Tibial nerve (tissue), 4 donors: ENCODE data around the gene CPNE6. TPM values are rescaled to one million over a fixed set of nuclear protein-coding genes. Genes with fewer than 3 reads are reported as not detected.

Experiments
- DNase-seq, 2 donors: peaks; one replicate each; pipeline ENCODE4 v3.0.0-alpha.2; 2019; ENCODE audit warnings: low spot score in 2 of 2
- H3K27ac ChIP-seq, 4 donors: fragments of 200-600 bp; sonication (generic) in 3 of 4; one replicate each; pipeline ENCODE4 v1.5.1; 2017 to 2019; ENCODE audit warnings: mild to moderate bottlenecking in 1 of 4
- H3K27me3 ChIP-seq, 2 donors: fragments of 200-600 bp; sonication (generic) in 1 of 2; one replicate each; pipeline versions ENCODE4 v1.5.1 to v1.6.0; 2017 to 2019
- H3K36me3 ChIP-seq, 3 donors: fragments of 200-600 bp; sonication (generic); one replicate each; pipeline ENCODE4 v1.5.1; 2018 to 2019
- H3K4me1 ChIP-seq, 4 donors: fragments of 200-600 bp; sonication (generic) in 3 of 4; one replicate each; pipeline ENCODE4 v1.5.1; 2017 to 2019
- H3K4me3 ChIP-seq, 4 donors: fragments of 200-600 bp; sonication (generic) in 3 of 4; one replicate each; pipeline ENCODE4 v1.5.1; 2017 to 2019; ENCODE audit warnings: mild to moderate bottlenecking in 1 of 4, moderate library complexity in 1 of 4
- H3K9me3 ChIP-seq, 4 donors: fragments of 200-600 bp; sonication (generic) in 3 of 4; one replicate each; pipeline ENCODE4 v1.5.1; 2017 to 2019
- CTCF ChIP-seq, 5 experiments: fragments of 200-600 bp in 3 of 5; fragments of 450-650 bp in 2 of 5; sonication (generic) in 3 of 5; IDR thresholded peaks; one replicate each; pipeline ENCODE4 v1.5.1; 2016 to 2019; ENCODE audit warnings: antibody characterized with exemption in 5 of 5, mild to moderate bottlenecking in 3 of 5, moderate library complexity in 2 of 5
- EP300 ChIP-seq, 2 donors: sonication (generic); formaldehyde crosslinking; IDR thresholded peaks; one replicate each; pipeline ENCODE4 v1.6.1; 2017; ENCODE audit warnings: antibody characterized with exemption in 2 of 2, mild to moderate bottlenecking in 1 of 2
- POLR2A ChIP-seq, 2 donors: fragments of 450-650 bp; IDR thresholded peaks; one replicate each; pipeline ENCODE4 v1.6.1; 2017; ENCODE audit warnings: antibody characterized with exemption in 2 of 2, mild to moderate bottlenecking in 2 of 2, moderate library complexity in 2 of 2
- WGBS, 2 donors: methylation state at CpG; one replicate each; pipeline ENCODE4 v1.1.5; 2018; 5-methylcytosine and 5-hydroxymethylcytosine counted together
- total RNA-seq, 4 donors: library from RNA; depleted of rRNA; stranded (reverse); fragments of >200 nt; gene quantifications; one replicate each; pipeline ENCODE4 v1.1.0, GENCODE V29; 2016

CPNE6 gene
- total RNA-seq, 4 donors from 2014 or later = not detected

DNA sequence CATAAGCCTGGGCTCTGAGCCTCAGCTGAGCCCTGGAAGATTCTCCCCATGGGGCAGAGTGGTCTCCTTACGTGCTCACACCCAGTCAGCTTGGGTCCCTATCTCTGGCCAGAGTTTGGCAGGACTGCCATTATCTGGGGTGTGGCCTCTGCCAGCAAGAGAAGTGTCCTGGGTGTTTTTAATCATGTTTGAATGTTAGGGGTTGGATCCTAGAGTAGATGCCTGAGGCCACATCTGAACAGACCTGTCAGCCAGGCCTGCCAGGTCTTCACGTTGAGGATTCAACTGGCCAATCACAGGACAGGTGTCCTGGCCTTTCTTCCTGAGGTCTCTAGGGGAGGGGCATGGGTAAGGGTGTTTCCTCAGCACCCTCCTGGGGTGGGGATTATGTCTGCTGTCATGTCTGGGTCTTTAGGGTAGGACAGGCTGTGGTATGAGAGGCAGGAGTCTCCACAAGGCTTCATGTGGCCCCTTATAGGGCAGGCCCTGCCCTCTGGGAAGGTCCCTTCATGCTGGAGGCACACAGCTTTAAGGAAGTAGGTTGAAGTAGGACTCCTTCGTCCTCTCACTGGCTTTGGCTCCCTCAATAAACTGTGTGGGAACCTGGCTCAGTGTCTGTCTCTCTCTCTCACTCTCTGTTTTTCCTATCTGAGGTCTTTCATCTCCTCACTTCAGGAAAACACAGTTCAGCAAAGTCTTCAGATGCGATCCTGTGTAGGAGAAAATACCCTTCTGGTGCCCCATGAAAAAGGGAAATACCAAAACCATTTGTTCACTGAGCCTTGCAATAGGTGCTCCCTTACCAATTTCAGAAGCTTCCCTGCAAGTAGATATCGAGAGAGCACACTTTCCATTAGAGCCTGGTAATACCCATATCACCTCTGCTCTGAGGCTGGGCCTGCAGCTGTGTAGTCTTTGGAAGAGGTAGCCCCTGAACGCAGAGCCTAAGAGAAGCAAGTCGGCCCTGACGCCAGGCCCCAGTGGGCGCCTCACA, 52.4 kb downstream of the CPNE6 start:
- H3K9me3 ChIP-seq = no peaks in the 10 kb centered on the region
- H3K4me3 ChIP-seq = no peak overlapping the region
- H3K4me1 ChIP-seq = no peaks in the 10 kb centered on the region
- no peak for DNase-seq
- WGBS, 2 donors = 87 to 92% methylated on average over 9 of the region's 9 CpGs
- H3K36me3 ChIP-seq = peaks cover 3 to 60% (median 25%) of the 10 kb centered on the region in 3 donors
- TF ChIP-seq POLR2A (IDR thresholded peaks at IDR 0.05) = no peak
- TF ChIP-seq CTCF (IDR thresholded peaks at IDR 0.05) = no peak
- no peak for TF ChIP-seq EP300 (IDR thresholded peaks at IDR 0.05)
- H3K27me3 ChIP-seq = no peaks in the 10 kb centered on the region
- H3K27ac ChIP-seq = no peak overlapping the region

DNA sequence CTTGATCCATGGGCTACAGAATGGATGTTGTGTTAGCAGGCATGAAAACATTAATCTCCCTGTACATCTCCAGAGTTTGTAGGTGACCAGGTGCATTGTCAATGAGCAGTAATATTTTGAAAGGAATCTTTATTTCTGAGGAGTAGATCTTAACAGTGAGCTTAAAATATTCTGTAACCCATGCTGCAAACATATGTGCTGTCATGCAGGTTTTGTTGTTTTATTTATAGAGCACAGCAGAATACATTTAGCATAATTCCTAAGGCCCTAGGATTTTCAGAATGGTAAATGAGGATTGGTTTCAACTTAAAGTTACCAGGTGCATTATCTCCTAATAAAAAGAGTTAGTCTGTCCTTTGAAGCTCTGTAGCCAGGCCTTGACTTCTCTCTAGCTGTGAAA, 55.6 kb downstream of the CPNE6 start:
- H3K4me1 ChIP-seq = no peaks in the 10 kb centered on the region
- no peak for DNase-seq
- H3K4me3 ChIP-seq = no peak overlapping the region
- peaks cover 0 to 35% (median 5%) of the 10 kb centered on the region in 3 donors for H3K36me3 ChIP-seq
- no peak overlapping the region for H3K27ac ChIP-seq
- no peak for TF ChIP-seq POLR2A (IDR thresholded peaks at IDR 0.05)
- TF ChIP-seq CTCF (IDR thresholded peaks at IDR 0.05) = no peak
- no peak for TF ChIP-seq EP300 (IDR thresholded peaks at IDR 0.05)
- H3K27me3 ChIP-seq = no peaks in the 10 kb centered on the region
- no peaks in the 10 kb centered on the region for H3K9me3 ChIP-seq

GRCh38 chr14:24127673-24128072, 56.3 kb downstream of the CPNE6 start:
- no peak for DNase-seq
- 89 to 94% methylated on average over 2 of the region's 2 CpGs for WGBS, 2 donors
- no peaks in the 10 kb centered on the region for H3K9me3 ChIP-seq
- H3K4me1 ChIP-seq = no peaks in the 10 kb centered on the region
- TF ChIP-seq POLR2A (IDR thresholded peaks at IDR 0.05) (no peak), EP300 (IDR thresholded peaks at IDR 0.05) (no peak), CTCF (IDR thresholded peaks at IDR 0.05) (no peak)
- H3K27ac ChIP-seq = no peak overlapping the region
- peaks cover 0 to 34% (median 5%) of the 10 kb centered on the region in 3 donors for H3K36me3 ChIP-seq
- no peak overlapping the region for H3K4me3 ChIP-seq
- no peaks in the 10 kb centered on the region for H3K27me3 ChIP-seq

Other genes with a start within 250 kb of the CPNE6 start
- 10 to 100 TPM; 28.8 to 61.5 (median 49.8) TPM for gene DHRS4, start 117.8 kb upstream of the CPNE6 start, total RNA-seq
- 10 to 100 TPM; 15.3 to 19.6 (median 17.7) TPM for gene DHRS4L2, start 82.6 kb upstream of the CPNE6 start, total RNA-seq
- under 1 TPM in 3 of 4 donors, not detected in 1; 0.42 to 0.60 (median 0.44) TPM for gene CARMIL3, start 19.6 kb upstream of the CPNE6 start, total RNA-seq
- 10 to 100 TPM; 28.9 to 49.2 (median 34.3) TPM for gene PCK2, start 22.7 kb downstream of the CPNE6 start, total RNA-seq
- gene DCAF11, start 43.2 kb downstream of the CPNE6 start, total RNA-seq = 100 to 1,000 TPM in 2 of 4 donors, 10 to 100 TPM in 2; 68.9 to 126 (median 98.9) TPM
- 1 to 10 TPM; 4.8 to 7.0 (median 5.9) TPM for gene NRL, start 43.4 kb downstream of the CPNE6 start, total RNA-seq
- gene FITM1, start 59.1 kb downstream of the CPNE6 start, total RNA-seq = 1 to 10 TPM in 1 of 4 donors, under 1 TPM in 1, not detected in 2; 0.78 to 1.3 TPM
- 100 to 1,000 TPM in 3 of 4 donors, 10 to 100 TPM in 1; 96.9 to 130 (median 110) TPM for gene PSME1, start 64.6 kb downstream of the CPNE6 start, total RNA-seq
- gene EMC9, start 70.0 kb downstream of the CPNE6 start, total RNA-seq = 10 to 100 TPM in 2 of 4 donors, 1 to 10 TPM in 2; 9.2 to 22.7 (median 14.4) TPM
- 10 to 100 TPM; 33.7 to 64.0 (median 51.9) TPM for gene PSME2, start 75.0 kb downstream of the CPNE6 start, total RNA-seq
- 100 to 1,000 TPM in 1 of 4 donors, 10 to 100 TPM in 3; 33.5 to 112 (median 72.9) TPM for gene RNF31, start 75.9 kb downstream of the CPNE6 start, total RNA-seq
- gene IRF9, start 89.7 kb downstream of the CPNE6 start, total RNA-seq = 100 to 1,000 TPM in 1 of 4 donors, 10 to 100 TPM in 3; 55.7 to 106 (median 65.8) TPM
- 10 to 100 TPM in 3 of 4 donors, 1 to 10 TPM in 1; 6.5 to 25.5 (median 16.3) TPM for gene REC8, start 100.5 kb downstream of the CPNE6 start, total RNA-seq
- gene IPO4, start 117.3 kb downstream of the CPNE6 start, total RNA-seq = 10 to 100 TPM; 19.4 to 88.5 (median 26.9) TPM
- 10 to 100 TPM; 46.8 to 61.3 (median 54.6) TPM for gene TM9SF1, start 123.9 kb downstream of the CPNE6 start, total RNA-seq
- not detected for gene TSSK4, start 134.1 kb downstream of the CPNE6 start, total RNA-seq
- 100 to 1,000 TPM in 1 of 4 donors, 10 to 100 TPM in 3; 43.9 to 118 (median 82.1) TPM for gene CHMP4A, start 141.9 kb downstream of the CPNE6 start, total RNA-seq
- 10 to 100 TPM; 16.5 to 48.3 (median 28.9) TPM for gene MDP1, start 144.5 kb downstream of the CPNE6 start, total RNA-seq
- gene NEDD8, start 160.8 kb downstream of the CPNE6 start, total RNA-seq = 100 to 1,000 TPM in 2 of 4 donors, 10 to 100 TPM in 2; 68.6 to 109 (median 98.3) TPM
- gene GMPR2, start 161.4 kb downstream of the CPNE6 start, total RNA-seq = 10 to 100 TPM; 46.5 to 63.4 (median 57.2) TPM
- gene TINF2, start 171.1 kb downstream of the CPNE6 start, total RNA-seq = 10 to 100 TPM; 53.9 to 66.4 (median 60.8) TPM
- 10 to 100 TPM; 13.5 to 53.5 (median 19.4) TPM for gene TGM1, start 191.6 kb downstream of the CPNE6 start, total RNA-seq
- gene RABGGTA, start 200.0 kb downstream of the CPNE6 start, total RNA-seq = 10 to 100 TPM; 36.5 to 68.4 (median 42.9) TPM
- gene DHRS1, start 228.2 kb downstream of the CPNE6 start, total RNA-seq = 10 to 100 TPM; 15.7 to 43.5 (median 22.6) TPM
- gene NOP9, start 228.3 kb downstream of the CPNE6 start, total RNA-seq = 10 to 100 TPM; 17.0 to 24.9 (median 20.4) TPM
- gene CIDEB, start 236.4 kb downstream of the CPNE6 start, total RNA-seq = 10 to 100 TPM in 3 of 4 donors, 1 to 10 TPM in 1; 9.4 to 34.5 (median 14.2) TPM
- gene LTB4R2, start 238.6 kb downstream of the CPNE6 start, total RNA-seq = 10 to 100 TPM; 15.5 to 31.5 (median 20.2) TPM
- 10 to 100 TPM in 3 of 4 donors, 1 to 10 TPM in 1; 8.4 to 14.4 (median 11.8) TPM for gene LTB4R, start 239.9 kb downstream of the CPNE6 start, total RNA-seq